ENCODE data around the gene ARHGAP26. TPM values are rescaled to one million over a fixed set of nuclear protein-coding genes. Genes with fewer than 3 reads are reported as not detected.

ARHGAP26 gene
- polyA plus RNA-seq, 1 donor (not counting 4 experiments of a cell fraction or from before 2014, with no cell fraction given) = 3.9 TPM

- no peaks in the 10 kb centered on the region for H3K4me1 ChIP-seq (ENCODE audit: control insufficient read depth, extremely low read depth, insufficient read depth, low read length)
- no peaks in the 10 kb centered on the region for H3K79me2 ChIP-seq (ENCODE audit: control insufficient read depth, insufficient read depth, low read length)
- dilution Hi-C loops (cut with MboI; ENCODE audit: extremely low pct_ligation_motif_present, low sequenced_read_pairs) = no loop called here
- H4K20me1 ChIP-seq (ENCODE audit: control insufficient read depth, extremely low read depth, insufficient read depth, low read length) = no peaks in the 10 kb centered on the region
- H3K27ac ChIP-seq (ENCODE audit: control insufficient read depth, insufficient read depth, low read length) = no peak overlapping the region
- H3K9me3 ChIP-seq (ENCODE audit: control insufficient read depth, low read depth, low read length) = no peaks in the 10 kb centered on the region
- TF ChIP-seq CTCF (optimal IDR thresholded peaks at IDR 0.05 in 1 of 3, IDR thresholded peaks at IDR 0.05 in 1 of 3, conservative IDR thresholded peaks at IDR 0.05 in 1 of 3; ENCODE audit: extremely low read depth in 1 of 3, insufficient read depth in 2 of 3, low read length in 3 of 3) (no peak), EZH2 (IDR thresholded peaks at IDR 0.05; ENCODE audit: low read length) (no peak)
- H3K4me3 ChIP-seq (ENCODE audit: control insufficient read depth in 2 of 3, extremely low read depth in 1 of 3, insufficient read depth in 2 of 3, low read depth in 1 of 3, low read length in 3 of 3) = no peak overlapping the region
- H2AFZ ChIP-seq (ENCODE audit: control insufficient read depth, low read length) = no peak overlapping the region
- no peaks in the 10 kb centered on the region for H3K27me3 ChIP-seq (ENCODE audit: control insufficient read depth, extremely low read depth, insufficient read depth, low read length)
- H3K4me2 ChIP-seq (ENCODE audit: control insufficient read depth, extremely low read depth, insufficient read depth, low read depth, low read length) = no peak overlapping the region
- H3K9me1 ChIP-seq (ENCODE audit: control insufficient read depth, extremely low read depth, insufficient read depth, low read length) = no peaks in the 10 kb centered on the region
- H3K36me3 ChIP-seq (ENCODE audit: control insufficient read depth in 2 of 2, extremely low read depth in 1 of 2, insufficient read depth in 2 of 2, low read length in 2 of 2) = no peaks in the 10 kb centered on the region
- no peak for DNase-seq (ENCODE audit: low read depth, low spot score)
- peak; percentile 58 for FAIRE-seq
- H3K9ac ChIP-seq (ENCODE audit: control insufficient read depth, extremely low read depth, insufficient read depth, low read length) = no peak overlapping the region
Measured at GRCh38 chr5:142886211-142886610, 116.0 kb downstream of the ARHGAP26 start.

GRCh38 chr5:142886956-142887355, 116.8 kb downstream of the ARHGAP26 start:
- H3K27ac ChIP-seq (ENCODE audit: control insufficient read depth, insufficient read depth, low read length) = no peak overlapping the region
- no peaks in the 10 kb centered on the region for H3K4me1 ChIP-seq (ENCODE audit: control insufficient read depth, extremely low read depth, insufficient read depth, low read length)
- dilution Hi-C loops (cut with MboI; ENCODE audit: extremely low pct_ligation_motif_present, low sequenced_read_pairs) = no loop called here
- H3K9ac ChIP-seq (ENCODE audit: control insufficient read depth, extremely low read depth, insufficient read depth, low read length) = no peak overlapping the region
- no peaks in the 10 kb centered on the region for H3K9me3 ChIP-seq (ENCODE audit: control insufficient read depth, low read depth, low read length)
- DNase-seq (ENCODE audit: low read depth, low spot score) (no peak), FAIRE-seq (no peak)
- no peak overlapping the region for H2AFZ ChIP-seq (ENCODE audit: control insufficient read depth, low read length)
- no peaks in the 10 kb centered on the region for H3K79me2 ChIP-seq (ENCODE audit: control insufficient read depth, insufficient read depth, low read length)
- no peaks in the 10 kb centered on the region for H4K20me1 ChIP-seq (ENCODE audit: control insufficient read depth, extremely low read depth, insufficient read depth, low read length)
- H3K4me3 ChIP-seq (ENCODE audit: control insufficient read depth in 2 of 3, extremely low read depth in 1 of 3, insufficient read depth in 2 of 3, low read depth in 1 of 3, low read length in 3 of 3) = no peak overlapping the region
- no peak overlapping the region for H3K4me2 ChIP-seq (ENCODE audit: control insufficient read depth, extremely low read depth, insufficient read depth, low read depth, low read length)
- TF ChIP-seq EZH2 (IDR thresholded peaks at IDR 0.05; ENCODE audit: low read length) = no peak
- TF ChIP-seq CTCF (optimal IDR thresholded peaks at IDR 0.05 in 1 of 3, IDR thresholded peaks at IDR 0.05 in 1 of 3, conservative IDR thresholded peaks at IDR 0.05 in 1 of 3; ENCODE audit: extremely low read depth in 1 of 3, insufficient read depth in 2 of 3, low read length in 3 of 3) = no peak
- no peaks in the 10 kb centered on the region for H3K27me3 ChIP-seq (ENCODE audit: control insufficient read depth, extremely low read depth, insufficient read depth, low read length)
- H3K36me3 ChIP-seq (ENCODE audit: control insufficient read depth in 2 of 2, extremely low read depth in 1 of 2, insufficient read depth in 2 of 2, low read length in 2 of 2) = no peaks in the 10 kb centered on the region
- no peaks in the 10 kb centered on the region for H3K9me1 ChIP-seq (ENCODE audit: control insufficient read depth, extremely low read depth, insufficient read depth, low read length)

Data from keratinocyte (primary cell).